GM19372 (cell line): ENCODE data around the gene OLAH.
"Not testable (repeated sequence)": the region's sequence is repeated elsewhere in the genome, so short reads cannot be mapped to it uniquely, and the experiment has no call there.

Experiments used
- ATAC-seq: cut with Tn5 transposase; IDR thresholded peaks from one replicate; pipeline ENCODE4 v1.9.1; 2021; ENCODE audit warnings: mild to moderate bottlenecking, low read depth, moderate library complexity; ENCODE audit not compliant: unreplicated experiment

Gene OLAH

GRCh38 chr10:15043674-15044073, at the start of gene OLAH:
Gene OLAH (plus strand): TSS chr10:15043943. CDS start chr10:15047289, 3,346 bp downstream.
- ATAC-seq, result no peak

- no peak for ATAC-seq
These were observed 47.7 kb upstream of the OLAH start for GRCh38 chr10:14995964-14996565.

- not testable (repeated sequence) for ATAC-seq
These were observed 30.2 kb upstream of the OLAH start for GRCh38 chr10:15013530-15013929.

- ATAC-seq, result no peak
These were observed 28.3 kb upstream of the OLAH start for GRCh38 chr10:15015451-15015850.

GRCh38 chr10:15020966-15021365, 22.8 kb upstream of the OLAH start:
- not testable (repeated sequence) for ATAC-seq

- ATAC-seq, result not testable (repeated sequence)
These were observed 20.7 kb upstream of the OLAH start for GRCh38 chr10:15023079-15023478.

- not testable (repeated sequence) for ATAC-seq
These were observed 19.4 kb upstream of the OLAH start for GRCh38 chr10:15024017-15025004.

GRCh38 chr10:15025040-15025439, 18.7 kb upstream of the OLAH start:
- not testable (repeated sequence) for ATAC-seq

GRCh38 chr10:15027741-15028140, 16.0 kb upstream of the OLAH start:
- ATAC-seq, result no peak

GRCh38 chr10:15035385-15036301, 8.1 kb upstream of the OLAH start:
- ATAC-seq, result no peak

- no peak for ATAC-seq
These were observed 6.1 kb upstream of the OLAH start for GRCh38 chr10:15037691-15038090.

GRCh38 chr10:15038416-15038815, 5.3 kb upstream of the OLAH start:
- ATAC-seq, result no peak

- no peak for ATAC-seq
These were observed 1.6 kb downstream of the OLAH start for GRCh38 chr10:15045380-15045779.

GRCh38 chr10:15046626-15047025, 2.9 kb downstream of the OLAH start:
- ATAC-seq, result no peak

GRCh38 chr10:15049533-15049932, 5.8 kb downstream of the OLAH start:
- ATAC-seq, result no peak

- ATAC-seq, result no peak
These were observed 8.4 kb downstream of the OLAH start for GRCh38 chr10:15052121-15052520.

- ATAC-seq, result no peak
These were observed 9.3 kb downstream of the OLAH start for GRCh38 chr10:15053061-15053460.

- ATAC-seq, result no peak
These were observed 14.9 kb downstream of the OLAH start for GRCh38 chr10:15058689-15059088.

- no peak for ATAC-seq
These were observed 16.2 kb downstream of the OLAH start for GRCh38 chr10:15059914-15060313.

GRCh38 chr10:15060638-15061037, 16.9 kb downstream of the OLAH start:
- ATAC-seq, result no peak

GRCh38 chr10:15067154-15067553, 23.4 kb downstream of the OLAH start:
- no peak for ATAC-seq
